GM21367 (cell line): ENCODE results near the gene SLC66A3.

Source experiments
- ATAC-seq: cut with Tn5 transposase; IDR thresholded peaks from one replicate; pipeline ENCODE4 v1.9.1; 2021; ENCODE audit not compliant: unreplicated experiment

The SLC66A3 gene

GRCh38 chr2:11213090-11213638 is 57.9 kb downstream of the SLC66A3 start:
- no peak for ATAC-seq

- no peak for ATAC-seq
These were observed 58.7 kb downstream of the SLC66A3 start for GRCh38 chr2:11213975-11214374.

DNA sequence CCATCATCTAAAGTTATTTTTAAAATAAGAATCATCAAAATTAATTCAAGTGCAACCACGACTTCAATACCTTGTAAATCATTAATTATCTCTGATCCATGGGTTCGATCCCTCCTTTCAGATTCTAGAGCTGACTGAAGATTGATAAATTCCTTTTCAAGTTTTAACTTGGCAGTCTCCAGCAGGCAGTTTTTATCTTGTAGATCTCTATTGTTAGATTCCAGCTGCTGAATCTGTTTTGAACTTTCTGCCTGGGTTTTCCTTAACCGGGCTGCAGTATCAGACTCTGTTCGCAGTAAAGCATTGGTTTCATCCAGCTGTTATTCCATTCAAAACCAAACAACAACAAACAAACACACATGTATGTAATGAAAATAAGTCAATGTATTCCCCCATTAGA is 59.5 kb downstream of the SLC66A3 start:
- ATAC-seq = no peak

DNA sequence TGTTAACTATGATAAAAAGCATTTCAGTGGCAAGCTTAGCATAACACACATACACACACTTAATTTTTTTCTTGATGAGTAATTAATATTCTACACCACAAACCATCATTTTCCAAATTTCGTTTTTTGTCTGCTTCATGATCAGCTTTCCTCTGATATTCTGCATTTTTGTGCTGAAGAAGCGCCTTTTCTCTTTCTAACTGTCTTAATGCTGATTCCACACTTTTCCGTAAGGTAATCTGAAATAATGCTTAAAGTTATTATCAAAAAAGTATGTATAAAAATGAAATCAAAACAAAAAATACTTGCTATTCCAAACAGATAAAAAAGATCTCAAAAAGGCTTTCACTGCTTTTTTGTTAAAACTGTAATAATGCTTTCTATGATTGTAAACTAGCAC is 60.1 kb downstream of the SLC66A3 start:
- ATAC-seq = no peak

DNA sequence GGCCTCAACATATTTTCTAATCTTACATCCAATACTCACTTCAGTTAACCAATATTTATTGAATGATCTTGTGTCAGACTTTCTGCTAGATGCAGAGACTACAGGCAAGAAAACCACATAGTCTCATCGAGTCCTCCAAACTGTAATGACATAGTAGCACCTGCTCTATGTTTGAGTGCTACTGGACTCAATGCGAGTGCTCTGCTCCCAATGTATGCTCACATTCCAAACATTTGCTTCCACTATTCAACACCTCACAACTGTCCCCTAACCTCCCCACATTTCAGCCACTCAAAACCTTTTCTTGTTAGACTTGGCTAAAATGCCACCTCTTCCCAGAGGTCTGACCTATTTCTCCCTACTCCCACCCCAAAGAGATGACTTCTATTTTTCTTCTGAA is 65.2 kb downstream of the SLC66A3 start:
- no peak for ATAC-seq

DNA sequence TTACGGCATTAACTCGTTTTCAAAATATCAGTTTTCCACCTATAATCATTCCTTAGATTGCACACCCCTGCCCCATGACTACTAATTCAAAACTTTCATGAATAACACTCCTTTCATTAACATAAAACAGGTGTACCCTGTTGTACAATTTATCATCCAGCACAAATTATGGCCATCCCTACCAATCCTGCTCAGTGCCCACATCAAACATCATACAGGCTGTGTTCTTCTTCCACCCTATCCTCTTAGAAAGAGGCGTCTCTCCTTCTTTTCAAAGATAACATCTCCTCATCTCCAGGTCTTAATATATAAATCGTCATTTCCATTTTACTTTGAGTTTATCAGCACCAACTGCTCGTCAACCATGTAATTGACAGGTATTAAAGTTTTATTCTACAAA is 67.6 kb downstream of the SLC66A3 start:
- no peak for ATAC-seq

- no peak for ATAC-seq
These were observed 69.6 kb downstream of the SLC66A3 start for GRCh38 chr2:11224887-11225286.

DNA sequence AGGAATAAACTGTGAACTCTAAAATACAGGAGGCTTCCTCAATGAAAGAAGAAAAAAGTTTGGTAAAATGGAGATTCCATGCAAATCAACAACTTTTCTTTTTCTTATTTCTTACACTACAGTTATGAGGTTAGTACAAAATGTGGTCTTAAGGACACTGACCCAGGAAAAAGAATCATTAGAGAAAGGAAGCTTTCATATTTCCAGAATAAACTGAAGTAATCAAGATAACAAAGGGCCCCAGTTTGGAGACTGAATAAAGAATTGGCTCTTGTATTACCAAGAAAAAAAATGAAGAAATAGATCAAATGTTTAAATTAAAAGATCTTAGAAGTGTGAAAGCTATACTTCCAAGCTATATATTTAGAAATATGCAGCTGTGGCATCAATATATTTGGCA is 72.3 kb downstream of the SLC66A3 start:
- ATAC-seq = no peak
